Peyer's patch (tissue), 4 donors: ENCODE results near the gene CCDC197. TPM values are rescaled to one million over a fixed set of nuclear protein-coding genes. Genes with fewer than 3 reads are reported as not detected.

Experiments used
- DNase-seq, 3 donors: peaks; one replicate each; pipeline ENCODE4 v3.0.0-alpha.2; 2017 to 2019
- H3K27ac ChIP-seq, 4 donors: fragments of 200-600 bp; sonication (generic); one replicate each; pipeline ENCODE4 v1.5.1; 2016 to 2019
- H3K27me3 ChIP-seq, 2 donors: fragments of 200-600 bp; sonication (generic); one replicate each; pipeline ENCODE4 v1.5.1; 2019
- H3K36me3 ChIP-seq, 3 donors: fragments of 200-600 bp; sonication (generic); one replicate each; pipeline ENCODE4 v1.5.1; 2016 to 2019
- H3K4me1 ChIP-seq, 4 donors: fragments of 200-600 bp; sonication (generic); one replicate each; pipeline ENCODE4 v1.5.1; 2016 to 2019
- H3K4me3 ChIP-seq, 4 donors: fragments of 200-600 bp; sonication (generic); 1 replicate in 3 of 4; 2 replicates in 1 of 4; pipeline ENCODE4 v1.5.1; 2016 to 2019; ENCODE audit warnings: mild to moderate bottlenecking in 1 of 4
- H3K9me3 ChIP-seq, 4 donors: fragments of 200-600 bp; sonication (generic); one replicate each; pipeline ENCODE4 v1.5.1; 2016 to 2019; ENCODE audit warnings: mild to moderate bottlenecking in 1 of 4
- POLR2A ChIP-seq, 2 donors: fragments of 450-650 bp; IDR thresholded peaks; one replicate each; pipeline ENCODE4 v1.5.1; 2017; ENCODE audit warnings: antibody characterized with exemption in 2 of 2, mild to moderate bottlenecking in 2 of 2, moderate library complexity in 2 of 2
- total RNA-seq, 4 donors: library from RNA; depleted of rRNA; stranded (reverse); fragments of >200 nt; gene quantifications; one replicate each; pipeline ENCODE4 v1.1.0, GENCODE V29; 2016
- TF ChIP-seq, protein P1 (sequence below), 6 experiments: fragments of 450-650 bp in 4 of 6; fragments of 200-600 bp in 2 of 6; sonication (generic) in 1 of 6; IDR thresholded peaks; one replicate each; pipeline ENCODE4 v1.5.1; 2017 to 2019; ENCODE audit warnings: antibody characterized with exemption in 6 of 6, mild to moderate bottlenecking in 3 of 6, moderate library complexity in 1 of 6

The CCDC197 gene
- total RNA-seq, 4 donors from 2014 or later: not detected

DNA sequence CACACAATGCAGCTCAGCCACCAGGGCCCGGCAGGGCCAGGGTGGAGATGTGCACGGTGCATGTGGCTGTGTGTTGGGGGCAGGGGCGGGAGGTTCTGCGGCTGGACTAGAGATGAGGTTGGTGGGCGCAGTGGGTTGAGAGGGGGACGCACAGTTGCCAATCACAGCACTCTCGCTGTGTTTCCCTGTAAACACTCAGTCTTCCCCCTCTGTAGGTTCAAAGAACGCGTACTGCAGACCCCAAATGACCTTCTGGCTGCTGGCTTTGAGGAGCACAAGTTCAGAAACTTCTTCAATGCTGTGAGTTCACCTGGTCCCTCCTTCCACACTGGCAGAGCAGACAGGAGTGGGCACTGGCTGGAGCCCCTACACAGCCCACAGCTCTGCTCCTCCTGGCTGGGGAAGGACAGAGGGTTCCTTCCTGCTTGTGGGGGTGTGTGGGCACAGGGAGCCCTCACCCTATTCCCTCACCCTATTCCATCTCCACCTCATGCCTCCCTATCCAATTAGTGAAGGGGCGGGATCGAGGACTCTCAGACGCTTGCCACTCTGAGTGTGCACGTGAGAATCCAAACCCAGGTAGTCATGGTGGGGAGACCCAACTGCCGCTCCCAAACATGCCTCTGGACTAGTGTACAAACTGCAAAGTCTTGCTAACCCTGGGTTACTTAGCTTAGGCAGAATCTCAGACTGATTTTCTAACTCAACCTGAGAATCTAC is 46.8 kb downstream of the CCDC197 start:
- TF ChIP-seq POLR2A (IDR thresholded peaks at IDR 0.05): no peak
- TF ChIP-seq, protein P1, sequence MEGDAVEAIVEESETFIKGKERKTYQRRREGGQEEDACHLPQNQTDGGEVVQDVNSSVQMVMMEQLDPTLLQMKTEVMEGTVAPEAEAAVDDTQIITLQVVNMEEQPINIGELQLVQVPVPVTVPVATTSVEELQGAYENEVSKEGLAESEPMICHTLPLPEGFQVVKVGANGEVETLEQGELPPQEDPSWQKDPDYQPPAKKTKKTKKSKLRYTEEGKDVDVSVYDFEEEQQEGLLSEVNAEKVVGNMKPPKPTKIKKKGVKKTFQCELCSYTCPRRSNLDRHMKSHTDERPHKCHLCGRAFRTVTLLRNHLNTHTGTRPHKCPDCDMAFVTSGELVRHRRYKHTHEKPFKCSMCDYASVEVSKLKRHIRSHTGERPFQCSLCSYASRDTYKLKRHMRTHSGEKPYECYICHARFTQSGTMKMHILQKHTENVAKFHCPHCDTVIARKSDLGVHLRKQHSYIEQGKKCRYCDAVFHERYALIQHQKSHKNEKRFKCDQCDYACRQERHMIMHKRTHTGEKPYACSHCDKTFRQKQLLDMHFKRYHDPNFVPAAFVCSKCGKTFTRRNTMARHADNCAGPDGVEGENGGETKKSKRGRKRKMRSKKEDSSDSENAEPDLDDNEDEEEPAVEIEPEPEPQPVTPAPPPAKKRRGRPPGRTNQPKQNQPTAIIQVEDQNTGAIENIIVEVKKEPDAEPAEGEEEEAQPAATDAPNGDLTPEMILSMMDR (IDR thresholded peaks at IDR 0.05): no peak
- Histone ChIP-seq H3K27me3 (no peaks in the 10 kb centered on the region), H3K9me3 (no peaks in the 10 kb centered on the region), H3K36me3 (peaks cover 0 to 32% (median 0%) of the 10 kb centered on the region in 3 donors), H3K4me1 (peaks cover 0 to 12% (median 0%) of the 10 kb centered on the region in 4 donors), H3K27ac (no peak overlapping the region), H3K4me3 (no peak overlapping the region)
- DNase-seq: no peak

DNA sequence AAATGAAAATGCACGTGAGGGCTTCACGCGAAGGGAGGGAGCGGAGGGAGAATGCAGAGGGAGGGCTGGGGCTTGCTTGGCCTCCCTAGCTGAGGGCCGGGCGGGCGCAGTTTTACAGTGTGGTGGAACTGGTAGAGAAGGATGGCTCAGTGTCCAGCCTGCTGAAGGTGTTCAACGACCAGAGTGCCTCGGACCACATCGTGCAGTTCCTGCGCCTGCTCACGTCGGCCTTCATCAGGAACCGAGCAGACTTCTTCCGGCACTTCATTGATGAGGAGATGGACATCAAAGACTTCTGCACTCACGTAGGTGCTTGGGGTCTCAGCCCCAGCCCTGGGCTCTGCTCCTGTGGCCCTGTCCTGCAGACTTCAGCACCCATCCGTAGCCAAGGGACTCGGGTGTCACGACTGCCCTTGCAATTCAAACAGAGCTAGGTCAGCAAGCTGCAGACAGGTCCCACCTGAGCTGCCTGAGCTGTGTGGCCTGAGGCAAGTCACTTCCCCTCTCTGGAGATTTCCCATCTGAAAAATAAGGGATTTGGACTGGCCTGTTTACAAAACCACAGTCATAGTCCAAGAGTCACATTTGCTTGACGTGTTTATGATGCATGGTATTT is 47.5 kb downstream of the CCDC197 start:
- Histone ChIP-seq H3K27ac (no peak overlapping the region), H3K9me3 (no peaks in the 10 kb centered on the region), H3K36me3 (peaks cover 0 to 39% (median 0%) of the 10 kb centered on the region in 3 donors), H3K4me3 (no peak overlapping the region), H3K27me3 (no peaks in the 10 kb centered on the region), H3K4me1 (peaks cover 0 to 12% (median 0%) of the 10 kb centered on the region in 4 donors)
- DNase-seq: peak in 1 of 3 donors; percentile 17
- TF ChIP-seq POLR2A (IDR thresholded peaks at IDR 0.05): no peak
- TF ChIP-seq, protein P1 (IDR thresholded peaks at IDR 0.05): no peak

DNA sequence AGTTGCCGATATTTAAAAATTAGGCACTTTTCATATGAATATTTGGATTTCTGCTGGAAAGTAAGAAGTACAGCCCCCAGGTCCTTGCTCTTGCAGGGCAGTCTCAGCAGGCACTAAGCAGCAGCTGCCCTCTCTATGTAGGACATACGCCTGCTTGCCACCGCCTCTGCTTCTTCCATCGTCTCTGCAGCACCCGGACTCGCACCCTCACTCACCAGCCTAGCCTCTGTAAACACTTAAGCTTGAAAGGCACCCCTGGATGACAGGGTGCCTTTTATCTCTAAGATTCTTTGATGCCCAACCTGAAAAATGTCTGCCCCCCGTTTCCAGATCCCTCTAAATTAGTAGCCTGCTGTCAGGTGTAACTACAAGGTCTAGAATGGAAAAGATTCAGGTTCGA is 48.0 kb downstream of the CCDC197 start:
- Histone ChIP-seq H3K27me3 (no peaks in the 10 kb centered on the region), H3K9me3 (no peaks in the 10 kb centered on the region), H3K36me3 (peaks cover 0 to 44% (median 0%) of the 10 kb centered on the region in 3 donors), H3K27ac (no peak overlapping the region), H3K4me1 (peaks cover 0 to 12% (median 0%) of the 10 kb centered on the region in 4 donors), H3K4me3 (no peak overlapping the region)
- no peak for TF ChIP-seq POLR2A (IDR thresholded peaks at IDR 0.05)
- TF ChIP-seq, protein P1 (IDR thresholded peaks at IDR 0.05): no peak
- peak in 1 of 3 donors; percentile 42 for DNase-seq

DNA sequence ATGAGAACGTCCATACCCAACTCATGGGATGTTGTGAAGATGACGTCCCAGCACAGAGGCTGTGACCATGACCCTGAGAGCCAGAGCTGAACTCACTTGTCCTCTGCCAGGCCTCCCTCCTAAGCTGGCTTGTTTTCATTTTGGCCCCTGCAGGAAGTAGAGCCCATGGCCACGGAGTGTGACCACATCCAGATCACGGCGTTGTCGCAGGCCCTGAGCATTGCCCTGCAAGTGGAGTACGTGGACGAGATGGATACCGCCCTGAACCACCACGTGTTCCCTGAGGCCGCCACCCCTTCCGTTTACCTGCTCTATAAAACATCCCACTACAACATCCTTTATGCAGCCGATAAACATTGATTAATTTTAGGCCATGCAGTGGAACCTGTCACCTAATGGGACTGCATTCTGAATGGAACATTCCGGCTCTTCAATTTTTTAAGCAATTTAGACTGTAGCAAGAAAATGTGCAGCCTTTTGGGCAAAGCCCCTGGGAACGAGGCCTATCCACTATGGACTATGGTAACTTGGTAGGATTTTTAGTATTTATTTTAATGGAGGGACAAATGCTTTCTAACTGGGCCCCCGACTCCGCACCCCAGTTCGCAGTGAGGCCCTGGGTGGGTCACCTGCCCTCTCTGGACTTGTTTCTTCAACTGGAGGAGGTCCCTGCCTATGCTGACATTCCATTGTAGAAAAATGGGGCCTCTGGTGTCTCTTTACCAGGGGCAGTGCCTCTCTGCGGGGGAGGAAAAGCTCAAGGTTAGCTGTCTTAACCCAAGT is 48.7 kb downstream of the CCDC197 start:
- no peak for TF ChIP-seq POLR2A (IDR thresholded peaks at IDR 0.05)
- TF ChIP-seq, protein P1 (IDR thresholded peaks at IDR 0.05): no peak
- no peaks in the 10 kb centered on the region for H3K9me3 ChIP-seq
- DNase-seq: peak in 1 of 3 donors; percentile 37
- peaks cover 0 to 12% (median 0%) of the 10 kb centered on the region in 4 donors for H3K4me1 ChIP-seq
- H3K27ac ChIP-seq: no peak overlapping the region
- H3K36me3 ChIP-seq: peaks cover 0 to 51% (median 0%) of the 10 kb centered on the region in 3 donors
- H3K4me3 ChIP-seq: no peak overlapping the region
- no peaks in the 10 kb centered on the region for H3K27me3 ChIP-seq

DNA sequence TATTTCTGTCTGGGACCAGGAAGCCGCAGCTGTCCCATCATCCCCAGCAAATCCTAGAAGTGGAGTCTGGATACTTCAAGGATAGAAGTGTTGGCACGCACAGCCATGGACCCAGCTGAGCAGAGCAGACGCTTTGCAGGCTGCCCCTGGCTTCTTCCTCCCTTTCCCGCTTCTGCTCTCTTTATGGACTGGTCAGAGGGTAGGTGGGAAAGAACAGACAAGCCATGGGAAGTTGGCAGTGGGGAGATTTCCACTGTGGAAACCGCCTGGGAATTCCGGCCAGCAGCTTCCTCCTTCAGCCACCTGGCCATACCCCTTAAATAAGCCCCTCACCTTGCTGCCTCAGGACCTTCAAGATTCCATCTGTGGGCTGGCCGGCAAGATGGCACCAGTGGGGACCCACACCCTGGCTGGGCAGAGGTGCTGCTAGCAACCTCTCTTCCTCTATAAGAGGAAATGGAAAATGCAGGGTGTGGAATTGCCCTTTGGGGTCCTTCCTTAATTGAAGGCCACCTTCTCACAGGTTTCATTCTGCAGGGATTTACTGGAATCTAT is 49.7 kb downstream of the CCDC197 start:
- TF ChIP-seq, protein P1 (IDR thresholded peaks at IDR 0.05): no peak
- no peak for TF ChIP-seq POLR2A (IDR thresholded peaks at IDR 0.05)
- Histone ChIP-seq H3K36me3 (peaks cover 0 to 61% (median 0%) of the 10 kb centered on the region in 3 donors), H3K27ac (no peak overlapping the region), H3K27me3 (no peaks in the 10 kb centered on the region), H3K4me1 (peaks cover 0 to 8% (median 0%) of the 10 kb centered on the region in 4 donors), H3K9me3 (no peaks in the 10 kb centered on the region), H3K4me3 (no peak overlapping the region)
- peak in 1 of 3 donors; percentile 32 for DNase-seq
